ENCODE measurements around the gene TMEM106B. TPM values are rescaled to one million over a fixed set of nuclear protein-coding genes. Genes with fewer than 3 reads are reported as not detected.

The TMEM106B gene
- total and polyA plus RNA-seq, 10 of the 15 experiments (the other 5 are each of a cell fraction or from before 2014, with no cell fraction given): 3.7 to 21.2 (median 12.3) TPM

- ATAC-seq: no peak
- BruUV-seq (replicated peaks): no TSS peak
- Histone ChIP-seq H3K4me2 (ENCODE audit: control insufficient read depth, insufficient read depth) (no peak overlapping the region), H3K4me1 (ENCODE audit: control insufficient read depth, insufficient read depth, low read length) (no peaks in the 10 kb centered on the region), H3K79me2 (ENCODE audit: control insufficient read depth, insufficient read depth, low read length) (no peaks in the 10 kb centered on the region), H2AFZ (ENCODE audit: control insufficient read depth, low read depth, low read length) (no peak overlapping the region), H3K27me3 (replicated peaks in 1 of 2; ENCODE audit: control insufficient read depth in 2 of 2, insufficient read depth in 2 of 2, low read length in 1 of 2) (no peaks in the 10 kb centered on the region), H3K27ac (ENCODE audit: control insufficient read depth, insufficient read depth) (no peak overlapping the region), H3K9me3 (replicated peaks; ENCODE audit: control insufficient read depth, insufficient read depth, low read length) (no peaks in the 10 kb centered on the region; the same call in 2 of the 3 replicates), H3K4me3 (no peak overlapping the region), H4K20me1 (ENCODE audit: control insufficient read depth, insufficient read depth) (no peaks in the 10 kb centered on the region), H3K9ac (ENCODE audit: control insufficient read depth, insufficient read depth, low read length) (no peak overlapping the region), H3K36me3 (ENCODE audit: control insufficient read depth in 2 of 2, insufficient read depth in 2 of 2, low read length in 1 of 2) (no peaks in the 10 kb centered on the region)
- in situ Hi-C loops (cut with MboI): no loop called here
- TF ChIP-seq MTA2 (IDR thresholded peaks at IDR 0.05; ENCODE audit: low read depth) (no peak), NKRF (conservative IDR thresholded peaks at IDR 0.05) (no peak), HCFC1 (IDR thresholded peaks at IDR 0.05; ENCODE audit: low read length) (no peak), ZNF384 (IDR thresholded peaks at IDR 0.05; ENCODE audit: borderline replicate concordance, low read depth, low read length) (no peak), FOXM1 (IDR thresholded peaks at IDR 0.05; ENCODE audit: low read depth, low read length) (no peak), ZNF24 (IDR thresholded peaks at IDR 0.05) (no peak), HDAC6 (IDR thresholded peaks at IDR 0.05; ENCODE audit: unreplicated experiment) (no peak), MLLT1 (IDR thresholded peaks at IDR 0.05) (no peak), EZH2 (IDR thresholded peaks at IDR 0.05; ENCODE audit: borderline replicate concordance, control insufficient read depth, low read depth, low read length) (no peak), RELB (IDR thresholded peaks at IDR 0.05; ENCODE audit: low read depth) (no peak), GABPA (IDR thresholded peaks at IDR 0.05; ENCODE audit: low read depth) (no peak), SPI1 (IDR thresholded peaks at IDR 0.05; ENCODE audit: borderline replicate concordance, insufficient read depth, low read depth, low read length) (no peak), NFXL1 (IDR thresholded peaks at IDR 0.05; ENCODE audit: borderline replicate concordance) (no peak), RAD21 (IDR thresholded peaks at IDR 0.05; ENCODE audit: insufficient read depth, low read depth, low read length) (no peak), EGR1 (IDR thresholded peaks at IDR 0.05; ENCODE audit: borderline replicate concordance in 1 of 2, low read depth in 2 of 2, low read length in 2 of 2) (no peak), SREBF1 (IDR thresholded peaks at IDR 0.05; ENCODE audit: low read length) (no peak), ZNF274 (IDR thresholded peaks at IDR 0.05; ENCODE audit: insufficient read depth, insufficient read length) (no peak), ASH2L (IDR thresholded peaks at IDR 0.05; ENCODE audit: borderline replicate concordance, low read depth) (no peak), ETV6 (conservative IDR thresholded peaks at IDR 0.05 in 1 of 2, IDR thresholded peaks at IDR 0.05 in 1 of 2; ENCODE audit: borderline replicate concordance in 1 of 2, low read depth in 1 of 2) (no peak), MYB (IDR thresholded peaks at IDR 0.05; ENCODE audit: borderline replicate concordance, low read depth, low read length) (no peak)
- CTCF ChIA-PET: no interaction called here
- intact Hi-C loops (cut with micrococcal nuclease; ENCODE audit: unreplicated experiment): no loop called here
- FAIRE-seq: no peak
- POLR2A ChIA-PET: no interaction called here
- DNase-seq (ENCODE audit: low read depth, low spot score): no peak
- SMC1A ChIA-PET (ENCODE audit: uncharacterized antibody, unreplicated experiment): no interaction called here
- RAD21 ChIA-PET (ENCODE audit: unreplicated experiment): no interaction called here
These were observed 10.3 kb downstream of the TMEM106B start for GRCh38 chr7:12221414-12221813.
